SHP77 treated with DMSO at 0.1 percent for 48 hours (cell line): ENCODE measurements around the gene LBX1.
"Not testable (repeated sequence)": the region's sequence is repeated elsewhere in the genome, so short reads cannot be mapped to it uniquely, and the experiment has no call there.

ENCODE experiments used
- DNase-seq: peaks from one replicate; lab custom pipeline; 2025; lab: John Stamatoyannopoulos, UW

LBX1 gene

GRCh38 chr10:101202667-101203066, 26.6 kb downstream of the LBX1 start:
- not testable (repeated sequence) for DNase-seq

DNA sequence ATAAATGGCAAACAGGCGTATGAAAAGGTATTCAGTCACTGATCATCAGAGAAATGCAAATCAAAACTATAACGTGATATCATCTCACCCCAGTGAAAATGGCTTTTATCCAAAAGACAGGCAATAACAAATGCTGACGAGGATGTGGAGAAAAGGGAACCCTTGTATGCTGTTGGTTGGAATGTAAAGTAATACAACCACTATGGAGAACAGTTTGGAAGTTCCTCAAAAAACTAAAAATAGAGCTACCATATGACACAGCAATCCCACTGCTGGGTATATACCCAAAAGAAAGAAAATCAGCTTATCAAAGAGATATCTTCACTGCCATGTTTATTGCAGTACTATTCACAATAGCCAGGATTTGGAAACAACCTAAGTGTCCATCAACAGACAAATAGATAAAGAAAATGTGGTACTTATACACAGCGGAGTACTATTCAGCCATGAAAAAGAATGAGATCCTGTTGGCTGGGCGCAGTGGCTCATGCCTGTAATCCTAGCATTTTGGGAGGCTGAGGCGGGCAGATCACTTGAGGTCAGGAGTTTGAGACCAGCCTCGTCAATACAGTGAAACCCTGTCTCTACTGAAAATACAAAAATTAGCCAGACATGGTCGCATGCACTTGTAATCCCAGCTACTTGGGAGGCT, 30.8 kb downstream of the LBX1 start:
- DNase-seq = not testable (repeated sequence)

GRCh38 chr10:101195921-101196320, 33.3 kb downstream of the LBX1 start:
- no peak for DNase-seq

DNA sequence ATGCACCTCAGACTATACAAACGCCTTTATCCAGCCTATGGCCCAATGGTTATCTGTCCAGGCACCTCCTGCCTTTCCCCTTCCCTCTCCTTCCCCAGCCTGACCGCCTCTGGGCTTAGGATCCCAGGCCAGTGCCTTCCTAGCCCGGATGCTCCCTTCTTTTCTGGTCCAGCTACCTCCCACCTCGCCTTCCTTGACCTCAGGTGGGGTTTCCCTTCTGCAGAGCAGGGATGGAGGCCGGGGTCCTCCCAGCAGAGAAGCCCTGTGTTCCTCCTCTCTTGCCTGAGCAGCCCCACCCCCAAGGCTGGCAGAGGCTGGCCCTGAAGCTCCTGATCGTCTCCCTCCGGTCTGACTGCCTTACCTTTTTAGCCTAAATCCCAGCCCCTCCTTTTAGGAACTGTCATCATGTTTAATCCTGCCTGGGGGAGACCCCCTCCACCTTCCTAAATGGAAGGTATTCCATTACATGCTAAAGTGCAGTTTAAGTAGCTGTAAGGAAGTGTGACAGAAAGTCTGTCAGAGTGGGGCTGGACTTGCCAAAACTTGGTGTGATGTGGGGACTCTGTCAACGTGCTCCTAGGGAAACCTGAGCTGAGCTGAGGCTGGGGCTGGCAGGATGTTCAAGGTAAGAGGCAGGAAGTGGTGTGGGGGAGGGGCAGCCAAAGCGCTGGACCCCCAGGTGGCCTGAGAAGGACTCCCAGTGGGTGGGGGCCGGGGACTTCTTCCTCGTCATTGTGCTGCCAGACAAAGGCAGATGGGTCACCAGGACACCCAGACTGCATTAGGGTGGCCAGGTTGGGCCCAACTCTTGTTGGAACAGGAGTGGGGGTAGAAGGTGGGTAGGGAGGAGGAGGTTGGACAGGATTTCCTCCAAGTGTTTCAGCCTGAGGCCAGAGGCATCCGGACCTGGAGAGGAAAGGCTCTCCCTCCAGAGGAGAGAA, 39.5 kb downstream of the LBX1 start:
- DNase-seq = no peak

- DNase-seq = no peak
These were observed 40.3 kb downstream of the LBX1 start for GRCh38 chr10:101188942-101189341.

GRCh38 chr10:101183458-101184183, 45.6 kb downstream of the LBX1 start:
- DNase-seq = no peak

- no peak for DNase-seq
These were observed 46.3 kb downstream of the LBX1 start for GRCh38 chr10:101182936-101183335.
